ENCODE data around the gene IGSF23. TPM values are rescaled to one million over a fixed set of nuclear protein-coding genes. Genes with fewer than 3 reads are reported as not detected.

Gene IGSF23
- total and polyA plus RNA-seq, 2 donors (not counting 1 experiment from before 2014, with no cell fraction given) = not detected

DNA sequence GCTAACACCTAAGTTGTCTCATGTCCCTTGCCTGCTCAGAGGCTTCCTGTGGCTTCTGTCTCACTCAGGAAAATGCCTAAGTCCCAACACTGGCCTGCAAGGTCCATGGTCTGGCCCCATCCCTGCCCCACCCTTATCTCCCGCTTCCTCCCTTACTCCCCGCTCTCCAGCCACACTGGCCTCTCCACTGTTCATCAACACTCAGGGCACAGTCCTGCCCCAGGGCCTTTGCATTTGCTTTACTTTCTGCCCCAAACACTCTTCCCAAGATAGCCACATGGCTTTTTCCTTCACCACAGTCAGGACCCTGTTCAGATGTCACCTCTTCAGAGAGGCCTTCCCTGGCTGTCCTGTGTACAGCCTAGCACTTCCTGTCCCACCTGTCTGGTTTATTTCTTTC, 32.1 kb upstream of the IGSF23 start:
- no peak for TF ChIP-seq EZH2 (IDR thresholded peaks at IDR 0.05; ENCODE audit: borderline replicate concordance, insufficient read depth, low read depth, low read length, poor library complexity, severe bottlenecking)
- TF ChIP-seq, protein P1, sequence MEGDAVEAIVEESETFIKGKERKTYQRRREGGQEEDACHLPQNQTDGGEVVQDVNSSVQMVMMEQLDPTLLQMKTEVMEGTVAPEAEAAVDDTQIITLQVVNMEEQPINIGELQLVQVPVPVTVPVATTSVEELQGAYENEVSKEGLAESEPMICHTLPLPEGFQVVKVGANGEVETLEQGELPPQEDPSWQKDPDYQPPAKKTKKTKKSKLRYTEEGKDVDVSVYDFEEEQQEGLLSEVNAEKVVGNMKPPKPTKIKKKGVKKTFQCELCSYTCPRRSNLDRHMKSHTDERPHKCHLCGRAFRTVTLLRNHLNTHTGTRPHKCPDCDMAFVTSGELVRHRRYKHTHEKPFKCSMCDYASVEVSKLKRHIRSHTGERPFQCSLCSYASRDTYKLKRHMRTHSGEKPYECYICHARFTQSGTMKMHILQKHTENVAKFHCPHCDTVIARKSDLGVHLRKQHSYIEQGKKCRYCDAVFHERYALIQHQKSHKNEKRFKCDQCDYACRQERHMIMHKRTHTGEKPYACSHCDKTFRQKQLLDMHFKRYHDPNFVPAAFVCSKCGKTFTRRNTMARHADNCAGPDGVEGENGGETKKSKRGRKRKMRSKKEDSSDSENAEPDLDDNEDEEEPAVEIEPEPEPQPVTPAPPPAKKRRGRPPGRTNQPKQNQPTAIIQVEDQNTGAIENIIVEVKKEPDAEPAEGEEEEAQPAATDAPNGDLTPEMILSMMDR (IDR thresholded peaks at IDR 0.05) = no peak
- H3K27me3 ChIP-seq (replicated peaks in 1 of 4; ENCODE audit: control extremely low read depth in 1 of 4, control insufficient read depth in 3 of 4, insufficient read depth in 4 of 4, low read length in 3 of 4) = peaks cover 0 to 19% (median 4%) of the 10 kb centered on the region in 4 experiments
- Mint-ChIP-seq H3K27ac (no peak overlapping the region), H3K27me3 (peaks cover 9% of the 10 kb centered on the region), H3K4me3 (no peak overlapping the region), H3K4me1 (no peaks in the 10 kb centered on the region), H3K9me3 (ENCODE audit: insufficient read depth) (peaks cover 6% of the 10 kb centered on the region)
- no peak overlapping the region for H2AFZ ChIP-seq (ENCODE audit: insufficient read depth, low read depth, low read length, poor library complexity, severe bottlenecking)
- no peaks in the 10 kb centered on the region for H3K4me1 ChIP-seq (ENCODE audit: control insufficient read depth in 2 of 2, insufficient read depth in 2 of 2, low read length in 2 of 2)
- ATAC-seq (ENCODE audit: low read depth) = no peak
- H3K36me3 ChIP-seq (replicated peaks in 1 of 2; ENCODE audit: control extremely low read depth in 1 of 2, control insufficient read depth in 1 of 2, extremely low read depth in 1 of 2, insufficient read depth in 2 of 2, low read length in 1 of 2) = no peaks in the 10 kb centered on the region
- WGBS (ENCODE audit: insufficient coverage) = 98% methylated on average over 2 of the region's 2 CpGs
- POLR2A ChIA-PET = no interaction called here
- H3K9ac ChIP-seq (ENCODE audit: low read length) = no peak overlapping the region
- intact Hi-C loops (cut with micrococcal nuclease) = no loop called here
- no peak overlapping the region for H3K27ac ChIP-seq (ENCODE audit: low read length in 2 of 2)
- H3K79me2 ChIP-seq (ENCODE audit: control insufficient read depth, insufficient read depth, low read length) = no peaks in the 10 kb centered on the region
- no peaks in the 10 kb centered on the region for H4K20me1 ChIP-seq (ENCODE audit: control insufficient read depth, insufficient read depth, low read length, poor library complexity, severe bottlenecking)
- CTCF ChIA-PET = no interaction called here
- H3K4me2 ChIP-seq (replicated peaks; ENCODE audit: low read depth, low read length, poor library complexity, severe bottlenecking) = no peak overlapping the region
- peaks cover 0 to 28% (median 0%) of the 10 kb centered on the region in 3 donors for H3K9me3 ChIP-seq (ENCODE audit: control extremely low read depth in 1 of 3, control insufficient read depth in 2 of 3, insufficient read depth in 1 of 3, low read length in 2 of 3)
- no peak for DNase-seq
- H3K4me3 ChIP-seq (ENCODE audit: control extremely low read depth in 1 of 5, extremely low read depth in 1 of 5, insufficient read depth in 1 of 5, low read depth in 2 of 5, low read length in 4 of 5) = no peak overlapping the region

DNA sequence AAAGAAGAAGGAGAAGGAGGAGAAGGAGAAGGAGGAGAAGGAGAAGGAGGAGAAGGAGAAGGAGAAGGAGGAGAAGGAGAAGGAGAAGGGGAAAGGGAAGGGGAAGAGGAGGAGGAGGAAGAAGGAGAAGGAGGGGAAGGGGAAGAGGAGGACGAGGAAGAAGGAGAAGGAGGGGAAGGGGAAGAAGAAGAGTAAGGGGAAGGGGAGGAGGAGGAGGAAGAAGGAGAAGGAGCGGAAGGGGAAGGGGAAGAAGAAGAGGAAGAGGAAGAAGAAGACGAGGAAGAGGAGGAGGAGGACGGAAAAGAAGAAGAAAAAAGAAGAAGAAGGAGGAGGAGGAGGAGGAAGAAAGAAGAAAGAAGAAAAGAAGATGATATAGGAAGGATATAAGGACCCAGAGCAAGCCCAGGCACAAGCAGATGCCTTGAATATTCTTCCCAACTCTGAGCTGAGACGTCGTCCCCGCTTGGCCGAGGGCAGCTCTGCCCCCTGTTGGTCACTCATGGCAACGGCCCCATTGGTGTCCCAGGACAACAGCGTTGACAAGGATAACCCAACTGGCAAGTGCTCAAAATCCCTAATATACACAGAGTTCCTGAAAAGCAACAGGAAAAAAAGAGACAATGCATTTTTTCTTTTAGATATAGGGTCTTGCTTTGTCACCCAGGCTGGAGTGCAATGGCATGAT, 30.6 kb upstream of the IGSF23 start:
- DNase-seq (no peak), ATAC-seq (ENCODE audit: low read depth) (no peak)
- peaks cover 0 to 28% (median 0%) of the 10 kb centered on the region in 3 donors for H3K9me3 ChIP-seq (ENCODE audit: control extremely low read depth in 1 of 3, control insufficient read depth in 2 of 3, insufficient read depth in 1 of 3, low read length in 2 of 3)
- H4K20me1 ChIP-seq (ENCODE audit: control insufficient read depth, insufficient read depth, low read length, poor library complexity, severe bottlenecking) = no peaks in the 10 kb centered on the region
- H3K4me2 ChIP-seq (replicated peaks; ENCODE audit: low read depth, low read length, poor library complexity, severe bottlenecking) = no peak overlapping the region
- 27% methylated on average over 10 of the region's 10 CpGs for WGBS (ENCODE audit: insufficient coverage)
- peaks cover 0 to 19% (median 4%) of the 10 kb centered on the region in 4 experiments for H3K27me3 ChIP-seq (replicated peaks in 1 of 4; ENCODE audit: control extremely low read depth in 1 of 4, control insufficient read depth in 3 of 4, insufficient read depth in 4 of 4, low read length in 3 of 4)
- H3K36me3 ChIP-seq (replicated peaks in 1 of 2; ENCODE audit: control extremely low read depth in 1 of 2, control insufficient read depth in 1 of 2, extremely low read depth in 1 of 2, insufficient read depth in 2 of 2, low read length in 1 of 2) = no peaks in the 10 kb centered on the region
- Mint-ChIP-seq H3K9me3 (ENCODE audit: insufficient read depth) (peaks cover 2% of the 10 kb centered on the region), H3K27me3 (peaks cover 13% of the 10 kb centered on the region), H3K4me1 (no peaks in the 10 kb centered on the region), H3K27ac (no peak overlapping the region), H3K4me3 (no peak overlapping the region)
- ChIA-PET CTCF (no interaction called here), POLR2A (no interaction called here)
- intact Hi-C loops (cut with micrococcal nuclease) = no loop called here
- H3K4me3 ChIP-seq (ENCODE audit: control extremely low read depth in 1 of 5, extremely low read depth in 1 of 5, insufficient read depth in 1 of 5, low read depth in 2 of 5, low read length in 4 of 5) = no peak overlapping the region
- no peaks in the 10 kb centered on the region for H3K4me1 ChIP-seq (ENCODE audit: control insufficient read depth in 2 of 2, insufficient read depth in 2 of 2, low read length in 2 of 2)
- TF ChIP-seq, protein P1 (IDR thresholded peaks at IDR 0.05) = no peak
- TF ChIP-seq EZH2 (IDR thresholded peaks at IDR 0.05; ENCODE audit: borderline replicate concordance, insufficient read depth, low read depth, low read length, poor library complexity, severe bottlenecking) = no peak
- H3K9ac ChIP-seq (ENCODE audit: low read length) = no peak overlapping the region
- no peak overlapping the region for H2AFZ ChIP-seq (ENCODE audit: insufficient read depth, low read depth, low read length, poor library complexity, severe bottlenecking)
- H3K79me2 ChIP-seq (ENCODE audit: control insufficient read depth, insufficient read depth, low read length) = no peaks in the 10 kb centered on the region
- H3K27ac ChIP-seq (ENCODE audit: low read length in 2 of 2) = no peak overlapping the region

Data from B cell (primary cell).